IMR-90 (cell line): ENCODE data around the gene UBE2O. TPM values are rescaled to one million over a fixed set of nuclear protein-coding genes. Genes with fewer than 3 reads are reported as not detected.

Source experiments
- ATAC-seq: fragments of 200-7000 bp; cut with Tn5 transposase; 2 replicates; pipeline ENCODE4 v1.9.1; 2020; ENCODE audit warnings: low read depth, mild to moderate bottlenecking, moderate library complexity
- BruUV-seq: library from RNA; stranded (reverse); fragments of 400-500 nt; replicated peaks from 2 replicates; lab custom pipeline; 2021; lab: Mats Ljungman, UMichigan
- CTCF ChIA-PET: fragments of 300-600 bp; formaldehyde crosslinking; extraction: SDS; loops from one replicate; lab custom pipeline; 2021; ENCODE audit warnings: antibody characterized with exemption; lab: Yijun Ruan, JAX
- POLR2A ChIA-PET: fragments of 300-600 bp; sonication (Branson Sonifier 250); formaldehyde crosslinking; loops from one replicate; lab custom pipeline; 2022; ENCODE audit warnings: antibody characterized with exemption; ENCODE audit not compliant: unreplicated experiment; lab: Charles Lee
- DNase-seq: peaks from one replicate; pipeline ENCODE4 v3.0.0; 2013
- H2AFZ ChIP-seq: replicated peaks from 2 replicates; pipeline ENCODE3; 2013; ENCODE audit warnings: low read length, mild to moderate bottlenecking; ENCODE audit not compliant: poor library complexity
- H2AK5ac ChIP-seq: 2 replicates; pipeline ENCODE4 v1.6.1; 2013; ENCODE audit warnings: low read depth, low read length, inconsistent platforms
- H2AK9ac ChIP-seq: replicated peaks from 2 replicates; pipeline ENCODE3; 2013; ENCODE audit warnings: mild to moderate bottlenecking, low read depth, low read length, moderate library complexity; ENCODE audit not compliant: poor library complexity
- H2BK120ac ChIP-seq: 2 replicates; pipeline ENCODE4 v1.6.1; 2013; ENCODE audit warnings: low read depth, low read length, inconsistent platforms
- H2BK15ac ChIP-seq: 3 replicates; pipeline ENCODE4 v1.6.1; 2013; ENCODE audit warnings: low read depth, low read length, inconsistent platforms
- H2BK20ac ChIP-seq: 2 replicates; pipeline ENCODE4 v1.6.1; 2013; ENCODE audit warnings: low read depth, mild to moderate bottlenecking, inconsistent platforms, low read length, moderate library complexity
- H2BK5ac ChIP-seq: 2 replicates; pipeline ENCODE4 v1.6.1; 2013; ENCODE audit warnings: mild to moderate bottlenecking, low read depth, low read length, inconsistent platforms; ENCODE audit not compliant: poor library complexity, severe bottlenecking
- H3K14ac ChIP-seq: replicated peaks from 2 replicates; pipeline ENCODE4 v1.6.1; 2013; ENCODE audit warnings: low read depth, low read length, inconsistent platforms
- H3K18ac ChIP-seq: 2 replicates; pipeline ENCODE4 v1.6.1; 2013; ENCODE audit warnings: low read depth, low read length, control low read depth
- H3K23ac ChIP-seq: 2 replicates; pipeline ENCODE4 v1.6.1; 2013; ENCODE audit warnings: low read depth, low read length, inconsistent platforms
- H3K27ac ChIP-seq: 2 replicates; pipeline ENCODE4 v1.5.1; 2013; ENCODE audit warnings: mild to moderate bottlenecking, control low read depth, low read length; ENCODE audit not compliant: insufficient read depth
- H3K27me3 ChIP-seq: 2 replicates; pipeline ENCODE4 v1.6.1; 2013; ENCODE audit warnings: low read length; ENCODE audit not compliant: control insufficient read depth, insufficient read depth
- H3K36me3 ChIP-seq: 2 replicates; pipeline ENCODE4 v1.6.1; 2013; ENCODE audit warnings: low read length, mixed read lengths; ENCODE audit not compliant: control insufficient read depth, insufficient read depth
- H3K4ac ChIP-seq: 2 replicates; pipeline ENCODE4 v1.6.1; 2013; ENCODE audit warnings: low read depth, low read length, inconsistent platforms
- H3K4me1 ChIP-seq: 2 replicates; pipeline ENCODE4 v1.6.1; 2013; ENCODE audit warnings: low read length, mixed read lengths; ENCODE audit not compliant: control insufficient read depth, insufficient read depth
- H3K4me2 ChIP-seq: 2 replicates; pipeline ENCODE4 v1.6.1; 2013; ENCODE audit warnings: low read depth, mild to moderate bottlenecking, control low read depth, low read length, moderate library complexity
- H3K4me3 ChIP-seq: 2 replicates; pipeline ENCODE4 v1.5.1; 2013; ENCODE audit warnings: low read depth, mild to moderate bottlenecking, control low read depth, low read length, moderate library complexity; ENCODE audit not compliant: insufficient read depth
- H3K56ac ChIP-seq: 2 replicates; pipeline ENCODE4 v1.6.1; 2013; ENCODE audit warnings: low read length, inconsistent platforms; ENCODE audit not compliant: insufficient read depth; ENCODE audit errors: extremely low read depth
- H3K79me1 ChIP-seq, 2 experiments: 2 replicates each; pipeline ENCODE4 v1.6.1; 2013; ENCODE audit warnings: low read length in 2 of 2, inconsistent platforms in 1 of 2, low read depth in 1 of 2
- H3K9ac ChIP-seq: 2 replicates; pipeline ENCODE4 v1.6.1; 2013; ENCODE audit warnings: low read depth, low read length, control low read depth
- H3K9me1 ChIP-seq: 2 replicates; pipeline ENCODE4 v1.6.1; 2013; ENCODE audit warnings: low read length, inconsistent platforms; ENCODE audit not compliant: insufficient read depth
- H3K9me3 ChIP-seq: 2 replicates; pipeline ENCODE4 v1.6.1; 2013; ENCODE audit warnings: low read length; ENCODE audit not compliant: control insufficient read depth, insufficient read depth
- H4K20me1 ChIP-seq: 2 replicates; pipeline ENCODE4 v1.6.1; 2013; ENCODE audit warnings: low read length, inconsistent platforms; ENCODE audit not compliant: insufficient read depth
- H4K5ac ChIP-seq: 2 replicates; pipeline ENCODE4 v1.6.1; 2013; ENCODE audit warnings: mild to moderate bottlenecking, low read depth, low read length, control low read depth
- H4K8ac ChIP-seq, 2 experiments: 2 replicates each; pipeline ENCODE4 v1.6.1; 2013; ENCODE audit warnings: low read depth in 2 of 2, low read length in 2 of 2, control low read depth in 1 of 2, inconsistent platforms in 1 of 2
- H4K91ac ChIP-seq: 2 replicates; pipeline ENCODE4 v1.6.1; 2013; ENCODE audit warnings: low read depth, low read length, inconsistent platforms; ENCODE audit not compliant: insufficient read depth
- BHLHE40 ChIP-seq: fragments of 150-350 bp; IDR thresholded peaks from 2 replicates; pipeline ENCODE4 v1.6.1; 2016; ENCODE audit warnings: mild to moderate bottlenecking, low read depth, low read length
- CHD1 ChIP-seq: IDR thresholded peaks from 2 replicates; pipeline ENCODE4 v1.6.1; 2012; ENCODE audit warnings: low read depth, low read length, improper control_type of control experiment
- FOS ChIP-seq: fragments of 150-350 bp; IDR thresholded peaks from 2 replicates; pipeline ENCODE4 v1.6.1; 2016; ENCODE audit warnings: low read depth, low read length
- MAZ ChIP-seq: IDR thresholded peaks from 2 replicates; pipeline ENCODE4 v1.6.1; 2012; ENCODE audit warnings: low read depth, mild to moderate bottlenecking, low read length, improper control_type of control experiment, moderate library complexity, borderline replicate concordance
- POLR2A ChIP-seq: IDR thresholded peaks from 2 replicates; pipeline ENCODE4 v1.6.1; 2012; ENCODE audit warnings: mild to moderate bottlenecking, low read depth, low read length
- RCOR1 ChIP-seq: IDR thresholded peaks from 2 replicates; pipeline ENCODE4 v1.6.1; 2012; ENCODE audit warnings: mild to moderate bottlenecking, low read length, improper control_type of control experiment; ENCODE audit not compliant: insufficient replicate concordance
- RFX5 ChIP-seq: IDR thresholded peaks from 2 replicates; pipeline ENCODE4 v1.8.0; 2012; ENCODE audit warnings: low read depth, mild to moderate bottlenecking, low read length, moderate library complexity
- WGBS, 2 experiments: methylation state at CpG; one replicate each; pipeline versions ENCODE4 v1.1.5 to v1.1.7; 2013; ENCODE audit warnings: missing lambda C conversion rate in 2 of 2; ENCODE audit not compliant: insufficient read length in 1 of 2; ENCODE audit errors: extremely low coverage in 2 of 2; 5-methylcytosine and 5-hydroxymethylcytosine counted together
- dilution Hi-C: fragments of 300-500 bp; cut with HindIII; formaldehyde crosslinking; loops from one replicate; pipeline ENCODE4 v1.14.3; 2018; ENCODE audit warnings: low sequenced_read_pairs; ENCODE audit not compliant: unreplicated experiment
- in situ Hi-C: fragments of 300-500 bp; cut with MboI; formaldehyde crosslinking; loops from 3 replicates; pipeline ENCODE4 v1.14.3; 2019; ENCODE audit warnings: low sequenced_read_pairs, inconsistent platforms, mixed read lengths
- intact Hi-C: fragments of 100-400 bp; cut with micrococcal nuclease; formaldehyde crosslinking; loops from 2 replicates; pipeline ENCODE4 v1.10.0; 2022
- polyA plus RNA-seq, 3 experiments: library from polyadenylated mRNA; depleted of rRNA; stranded (reverse); fragments of >200 nt; gene quantifications; 2 replicates each; pipeline ENCODE4 v1.2.3, GENCODE V29; 2012; ENCODE audit warnings: low replicate concordance in 1 of 3
- total RNA-seq: library from RNA; depleted of rRNA; stranded (reverse); fragments of >200 nt; gene quantifications from 2 replicates; pipeline ENCODE4 v1.2.3, GENCODE V29; 2012
- TF ChIP-seq, protein P1 (sequence below): conservative IDR thresholded peaks from 2 replicates; pipeline ENCODE4 v1.5.1; 2012; ENCODE audit warnings: mild to moderate bottlenecking, low read depth, low read length, improper control_type of control experiment
- TF ChIP-seq, protein P2 (sequence below): fragments of 150-350 bp; IDR thresholded peaks from 2 replicates; pipeline ENCODE4 v1.6.1; 2017; ENCODE audit warnings: mild to moderate bottlenecking, antibody characterized with exemption, low read length, low read depth

The UBE2O gene
- total and polyA plus RNA-seq, 2 of the 4 experiments (the other 2 are of a cell fraction), result 17.6 TPM

DNA sequence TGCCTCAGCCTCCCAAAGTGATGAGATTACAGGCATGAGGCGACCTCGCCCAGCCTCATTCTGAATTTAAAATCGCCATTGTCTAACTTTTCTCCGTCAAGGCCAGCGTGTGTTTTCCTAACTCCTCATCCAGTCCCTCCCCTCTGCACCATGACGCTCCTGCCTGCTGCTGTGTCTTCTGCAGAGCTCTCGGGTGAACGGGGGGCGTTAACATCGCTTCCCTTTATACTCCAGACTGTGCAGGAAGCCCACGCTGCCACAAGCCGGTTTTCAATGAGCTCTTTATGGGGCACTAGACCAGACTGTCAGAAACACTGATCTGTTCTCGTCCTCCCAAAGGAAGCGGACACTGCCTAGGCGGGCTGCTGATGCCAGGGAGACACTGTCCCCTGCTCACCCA lies 27.7 kb upstream of the UBE2O start:
- H2AK9ac ChIP-seq, result no peak overlapping the region
- no peaks in the 10 kb centered on the region for H3K79me1 ChIP-seq
- BruUV-seq, result no TSS peak
- no peak for TF ChIP-seq MAZ
- no peak for TF ChIP-seq RCOR1
- TF ChIP-seq BHLHE40, result no peak
- no peak for TF ChIP-seq RFX5
- TF ChIP-seq CHD1, result no peak
- TF ChIP-seq, protein P1, sequence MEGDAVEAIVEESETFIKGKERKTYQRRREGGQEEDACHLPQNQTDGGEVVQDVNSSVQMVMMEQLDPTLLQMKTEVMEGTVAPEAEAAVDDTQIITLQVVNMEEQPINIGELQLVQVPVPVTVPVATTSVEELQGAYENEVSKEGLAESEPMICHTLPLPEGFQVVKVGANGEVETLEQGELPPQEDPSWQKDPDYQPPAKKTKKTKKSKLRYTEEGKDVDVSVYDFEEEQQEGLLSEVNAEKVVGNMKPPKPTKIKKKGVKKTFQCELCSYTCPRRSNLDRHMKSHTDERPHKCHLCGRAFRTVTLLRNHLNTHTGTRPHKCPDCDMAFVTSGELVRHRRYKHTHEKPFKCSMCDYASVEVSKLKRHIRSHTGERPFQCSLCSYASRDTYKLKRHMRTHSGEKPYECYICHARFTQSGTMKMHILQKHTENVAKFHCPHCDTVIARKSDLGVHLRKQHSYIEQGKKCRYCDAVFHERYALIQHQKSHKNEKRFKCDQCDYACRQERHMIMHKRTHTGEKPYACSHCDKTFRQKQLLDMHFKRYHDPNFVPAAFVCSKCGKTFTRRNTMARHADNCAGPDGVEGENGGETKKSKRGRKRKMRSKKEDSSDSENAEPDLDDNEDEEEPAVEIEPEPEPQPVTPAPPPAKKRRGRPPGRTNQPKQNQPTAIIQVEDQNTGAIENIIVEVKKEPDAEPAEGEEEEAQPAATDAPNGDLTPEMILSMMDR, result no peak
- no peak for TF ChIP-seq POLR2A
- TF ChIP-seq FOS, result no peak
- TF ChIP-seq, protein P2, sequence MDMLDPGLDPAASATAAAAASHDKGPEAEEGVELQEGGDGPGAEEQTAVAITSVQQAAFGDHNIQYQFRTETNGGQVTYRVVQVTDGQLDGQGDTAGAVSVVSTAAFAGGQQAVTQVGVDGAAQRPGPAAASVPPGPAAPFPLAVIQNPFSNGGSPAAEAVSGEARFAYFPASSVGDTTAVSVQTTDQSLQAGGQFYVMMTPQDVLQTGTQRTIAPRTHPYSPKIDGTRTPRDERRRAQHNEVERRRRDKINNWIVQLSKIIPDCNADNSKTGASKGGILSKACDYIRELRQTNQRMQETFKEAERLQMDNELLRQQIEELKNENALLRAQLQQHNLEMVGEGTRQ, result no peak
- ChIA-PET POLR2A (no interaction called here), CTCF (interaction anchor here (0.6 kb wide), 1 partner anchor 203 kb away, joined by 4 read pairs; no protein-coding TSS in a partner anchor)
- intact Hi-C loops (no loop called here), in situ Hi-C loops (no loop called here), dilution Hi-C loops (no loop called here)
- DNase-seq, result no peak
- H3K18ac ChIP-seq, result no peak overlapping the region
- H3K9ac ChIP-seq, result no peak overlapping the region
- no peak overlapping the region for H4K5ac ChIP-seq
- H2AK5ac ChIP-seq, result no peak overlapping the region
- no peaks in the 10 kb centered on the region for H3K27me3 ChIP-seq
- H3K4ac ChIP-seq, result no peak overlapping the region
- H2BK15ac ChIP-seq, result no peak overlapping the region
- H2BK5ac ChIP-seq, result no peak overlapping the region
- peaks cover 2% of the 10 kb centered on the region; the same call in 1 of the 2 replicates for H3K9me1 ChIP-seq
- H2BK120ac ChIP-seq, result no peak overlapping the region
- peak overlapping the region; percentile 68 for H2AFZ ChIP-seq
- no peak overlapping the region for H2BK20ac ChIP-seq
- 0 out of 4 replicates have a peak overlapping the region, but pooled peaks of 1 of the 2 experiments have one; percentile 25 for H4K8ac ChIP-seq
- H3K56ac ChIP-seq, result no peak overlapping the region
- H3K9me3 ChIP-seq, result no peaks in the 10 kb centered on the region
- H3K23ac ChIP-seq, result no peak overlapping the region
- no peak overlapping the region for H3K4me2 ChIP-seq
- no peak overlapping the region for H3K27ac ChIP-seq
- H3K36me3 ChIP-seq, result no peaks in the 10 kb centered on the region
- no peak overlapping the region for H4K91ac ChIP-seq
- peak; percentile 25 for ATAC-seq
- no peaks in the 10 kb centered on the region for H4K20me1 ChIP-seq
- WGBS, 2 experiments, result 54% methylated on average over 12 of the region's 15 CpGs; no CpG with 5 or more reads in 1 of the 2 experiments
- H3K4me1 ChIP-seq, result peaks cover 4% of the 10 kb centered on the region
- no peak overlapping the region for H3K4me3 ChIP-seq
- peak overlapping the region; percentile 22; the same call in 1 of the 2 replicates for H3K14ac ChIP-seq
